Measurements from ENCODE around the gene TMEM94.

TMEM94 gene

GRCh38 chr17:75498039-75498725 lies 41.7 kb downstream of the TMEM94 start:
- no peak for DNase-seq (ENCODE audit: low spot score)

DNA sequence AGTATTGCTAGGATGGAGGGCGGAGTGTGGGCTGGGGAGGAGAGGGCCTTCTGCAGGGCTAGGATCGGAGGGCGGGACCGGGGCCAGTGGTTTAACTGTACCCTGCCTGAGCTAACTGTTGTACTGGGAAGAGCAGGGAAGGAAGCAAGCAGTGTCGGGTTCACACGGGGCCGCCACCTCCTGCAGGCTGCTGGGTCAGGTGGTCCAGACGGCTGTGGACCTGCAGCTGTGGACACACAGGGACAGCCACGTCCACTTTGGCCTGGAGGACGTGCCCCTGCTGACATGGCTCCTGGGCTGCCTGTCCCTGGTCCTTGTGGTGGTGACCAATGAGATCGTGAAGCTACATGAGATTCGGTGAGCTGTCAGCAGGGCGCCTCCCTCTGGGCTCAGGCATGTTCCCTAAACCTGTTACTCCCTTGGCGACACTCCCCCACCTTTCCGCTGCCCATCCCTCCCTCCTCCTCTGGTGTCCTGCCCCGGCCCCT lies 42.3 kb downstream of the TMEM94 start:
- no peak for DNase-seq (ENCODE audit: low spot score)

- DNase-seq (ENCODE audit: low spot score): no peak
These were observed 43.0 kb downstream of the TMEM94 start for GRCh38 chr17:75499313-75500022.

GRCh38 chr17:75500419-75501216 lies 44.2 kb downstream of the TMEM94 start:
- no peak for DNase-seq (ENCODE audit: low spot score)

DNA sequence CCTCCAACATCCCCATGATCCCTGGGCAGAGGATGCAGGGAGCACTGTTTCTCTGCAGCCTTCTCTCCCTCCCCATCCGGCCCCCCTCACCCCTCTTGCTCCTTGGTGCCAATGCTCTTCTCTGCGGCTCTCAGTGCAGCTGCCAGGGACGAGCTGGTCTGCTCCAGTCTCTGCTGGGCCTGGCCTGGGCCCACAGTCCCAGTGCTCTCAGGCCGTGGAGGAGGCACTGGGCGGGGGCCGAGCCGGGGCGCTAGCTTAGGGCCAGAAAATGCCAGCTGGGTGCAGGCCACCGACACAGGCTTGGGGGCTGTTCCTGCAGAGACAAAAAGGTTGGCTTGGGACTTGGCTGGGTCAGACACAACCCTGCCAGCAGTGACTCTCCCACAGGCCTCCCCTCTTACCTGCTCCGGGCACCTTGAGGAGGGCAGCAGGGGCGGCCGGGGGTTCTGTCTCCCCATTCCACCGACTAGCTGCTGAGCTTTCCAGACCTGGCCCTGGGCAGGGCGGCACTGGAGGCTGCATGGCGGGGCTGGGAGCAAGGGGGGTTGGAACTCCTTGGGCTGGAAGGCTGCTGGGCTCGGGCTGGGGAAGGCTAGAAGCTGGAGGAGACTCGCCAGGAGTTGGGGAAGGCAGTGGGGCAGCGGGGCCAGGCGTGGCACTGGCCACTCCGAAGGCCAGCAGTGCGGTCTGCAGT lies 45.1 kb downstream of the TMEM94 start:
- no peak for DNase-seq (ENCODE audit: low spot score)

- no peak for DNase-seq (ENCODE audit: low spot score)
These were observed 45.8 kb downstream of the TMEM94 start for GRCh38 chr17:75502072-75502720.

- no peak for DNase-seq (ENCODE audit: low spot score)
These were observed 46.4 kb downstream of the TMEM94 start for GRCh38 chr17:75502721-75503329.

DNA sequence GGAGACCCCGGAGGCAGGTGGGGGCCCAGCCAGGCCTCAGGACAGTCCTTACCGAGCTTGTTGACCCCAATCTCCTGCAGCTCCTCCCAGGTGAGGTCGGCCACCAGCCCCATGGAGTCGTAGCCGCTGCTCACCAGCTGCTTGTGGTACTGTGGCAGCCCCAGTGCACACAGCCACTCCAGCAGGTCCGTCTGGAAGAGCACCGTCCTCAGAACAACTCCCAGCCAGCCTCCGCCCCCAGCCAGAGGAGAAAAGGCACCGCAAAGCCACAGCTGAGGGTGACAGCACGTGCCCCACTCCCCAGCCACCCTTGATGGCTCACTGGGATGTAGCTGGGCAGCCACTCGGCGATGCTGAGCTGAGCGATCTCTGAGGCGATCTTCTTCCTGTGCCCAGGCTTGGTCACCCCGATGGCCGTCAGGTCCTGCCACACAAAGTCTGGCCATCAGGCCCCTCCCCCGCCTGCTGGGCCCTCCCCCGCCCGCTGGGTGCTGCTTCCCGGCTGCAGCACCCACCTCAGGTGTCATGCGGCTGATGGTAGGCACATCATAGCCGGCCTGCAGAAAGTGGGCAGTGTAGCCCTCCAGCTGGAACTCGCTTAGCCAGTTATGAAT lies 47.0 kb downstream of the TMEM94 start:
- DNase-seq (ENCODE audit: low spot score): no peak

GRCh38 chr17:75503976-75504346 lies 47.5 kb downstream of the TMEM94 start:
- no peak for DNase-seq (ENCODE audit: low spot score)

- no peak for DNase-seq (ENCODE audit: low spot score)
These were observed 48.1 kb downstream of the TMEM94 start for GRCh38 chr17:75504347-75505151.

DNA sequence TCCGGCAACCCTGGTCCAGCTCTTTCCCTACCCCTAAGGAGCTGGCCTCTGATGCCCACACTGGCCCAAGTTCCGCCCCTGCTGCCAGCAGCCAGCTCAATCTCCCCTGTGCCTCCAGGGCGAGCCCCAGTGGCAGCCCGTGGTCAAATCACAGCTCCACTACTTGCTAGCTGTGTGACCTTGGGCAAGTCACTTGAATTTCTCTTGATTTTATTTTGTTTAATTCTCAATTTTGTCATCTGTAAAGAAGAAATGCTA lies 48.6 kb downstream of the TMEM94 start:
- no peak for DNase-seq (ENCODE audit: low spot score)

- DNase-seq (ENCODE audit: low spot score): no peak
These were observed 49.2 kb downstream of the TMEM94 start for GRCh38 chr17:75505640-75506039.

DNA sequence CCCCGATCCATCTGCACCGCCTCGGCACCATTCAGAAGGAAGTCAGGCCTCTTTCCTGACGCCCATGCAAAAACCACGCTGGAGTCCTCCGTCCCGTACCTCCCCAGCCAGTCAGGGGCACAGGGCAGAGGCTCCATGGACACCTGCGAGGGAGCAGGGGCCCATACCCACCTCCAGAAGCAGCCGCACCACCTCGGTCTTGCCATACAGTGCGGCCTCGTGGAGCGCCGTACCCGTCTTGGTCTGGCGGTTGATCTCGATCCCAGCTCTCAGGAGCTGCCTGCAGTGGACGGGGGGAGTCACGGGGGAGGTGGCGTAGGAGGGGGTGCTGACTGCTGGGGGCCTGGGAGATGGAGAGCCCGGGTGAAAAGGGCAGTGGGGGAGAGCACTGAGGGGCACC lies 49.7 kb downstream of the TMEM94 start:
- no peak for DNase-seq (ENCODE audit: low spot score)

GRCh38 chr17:75506888-75507287 lies 50.5 kb downstream of the TMEM94 start:
- DNase-seq (ENCODE audit: low spot score): no peak

GRCh38 chr17:75507733-75508719 lies 51.6 kb downstream of the TMEM94 start:
- no peak for DNase-seq (ENCODE audit: low spot score)

- no peak for DNase-seq (ENCODE audit: low spot score)
These were observed 52.5 kb downstream of the TMEM94 start for GRCh38 chr17:75508931-75509361.

DNA sequence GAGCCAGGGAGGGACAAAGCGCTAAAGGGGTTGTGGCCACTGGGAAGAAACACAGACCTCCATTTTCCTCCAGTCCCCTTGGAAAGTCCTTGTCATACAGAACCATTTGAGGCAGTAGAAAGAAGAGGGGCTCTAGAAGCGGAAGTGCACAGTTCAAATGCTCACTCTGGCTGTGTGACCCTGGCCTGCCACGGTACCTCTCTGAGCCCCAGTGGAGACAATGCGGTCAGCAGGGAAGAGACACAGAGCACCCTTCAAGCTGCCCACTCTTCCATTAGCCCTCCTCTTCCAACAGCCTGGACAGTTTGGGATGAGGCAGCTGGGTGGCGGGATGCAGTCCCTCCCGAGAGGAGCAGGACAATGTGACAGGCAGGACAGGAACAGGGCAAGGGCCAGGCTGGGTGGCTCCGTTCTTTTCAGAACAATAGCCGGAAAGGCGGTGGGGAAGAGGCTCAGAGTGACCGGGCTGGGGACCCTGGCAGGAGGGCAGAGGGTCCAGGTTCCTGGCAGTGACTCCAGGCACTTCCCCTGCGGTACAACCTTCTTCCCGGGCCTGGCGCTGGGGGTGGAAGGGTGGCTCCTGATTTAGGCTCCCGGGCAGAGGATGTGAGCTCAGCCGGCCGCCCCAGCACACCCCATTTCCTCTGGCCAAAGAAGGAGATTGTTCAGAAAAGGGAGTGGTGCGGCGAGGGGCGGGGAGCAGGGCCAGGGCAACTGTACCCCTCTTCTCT lies 53.3 kb downstream of the TMEM94 start:
- DNase-seq (ENCODE audit: low spot score): no peak

GRCh38 chr17:75511270-75511609 lies 54.8 kb downstream of the TMEM94 start:
- no peak for DNase-seq (ENCODE audit: low spot score)

Measured in RKO (cell line).